BLaER1 (cell line): ENCODE data around the gene DRGX.

Experiments used
- H3K27ac ChIP-seq: shearing (Covaris generic); formaldehyde crosslinking; 2 replicates; pipeline ENCODE4 v1.8.1; 2022
- H3K27me3 ChIP-seq: shearing (Covaris generic); formaldehyde crosslinking; 2 replicates; pipeline ENCODE4 v1.8.1; 2022
- H3K36me3 ChIP-seq: shearing (Covaris generic); formaldehyde crosslinking; 2 replicates; pipeline ENCODE4 v1.8.1; 2022
- H3K4me1 ChIP-seq: shearing (Covaris generic); formaldehyde crosslinking; 2 replicates; pipeline ENCODE4 v1.8.1; 2022
- H3K4me2 ChIP-seq: shearing (Covaris generic); formaldehyde crosslinking; 2 replicates; pipeline ENCODE4 v1.8.1; 2022
- H3K4me3 ChIP-seq: shearing (Covaris generic); formaldehyde crosslinking; 2 replicates; pipeline ENCODE4 v1.8.1; 2022
- H3K9ac ChIP-seq: shearing (Covaris generic); formaldehyde crosslinking; 2 replicates; pipeline ENCODE4 v1.8.1; 2022
- H3K9me3 ChIP-seq: shearing (Covaris generic); formaldehyde crosslinking; 2 replicates; pipeline ENCODE4 v1.8.1; 2022
- H4K20me1 ChIP-seq: shearing (Covaris generic); formaldehyde crosslinking; 2 replicates; pipeline ENCODE4 v1.8.1; 2022
- Cebpa-rat ChIP-seq: shearing (Covaris generic); IDR thresholded peaks from 2 replicates; pipeline ENCODE4 v1.8.1; 2022

Gene DRGX

DNA sequence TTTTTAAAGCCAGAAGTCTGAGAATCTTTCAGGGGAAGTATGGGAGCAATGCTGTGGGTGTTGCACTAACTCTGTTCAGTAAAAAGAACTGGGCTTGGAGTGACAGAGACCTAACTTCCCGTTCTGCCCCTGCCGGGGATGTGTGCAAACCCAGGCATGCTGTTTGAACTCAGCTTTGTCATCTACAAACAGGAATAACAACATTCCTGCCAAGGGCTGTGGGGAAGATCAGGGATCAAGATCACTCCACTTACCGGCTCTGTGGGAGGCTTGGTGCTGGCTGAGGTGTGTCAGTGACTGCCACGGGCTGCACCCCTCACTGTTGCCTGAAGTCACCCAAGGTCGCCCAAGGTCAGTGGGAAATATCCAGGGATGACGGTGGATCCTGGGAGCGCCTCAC lies 23.1 kb upstream of the DRGX start:
- Histone ChIP-seq H3K27ac (no peak overlapping the region), H3K4me1 (no peaks in the 10 kb centered on the region)

DNA sequence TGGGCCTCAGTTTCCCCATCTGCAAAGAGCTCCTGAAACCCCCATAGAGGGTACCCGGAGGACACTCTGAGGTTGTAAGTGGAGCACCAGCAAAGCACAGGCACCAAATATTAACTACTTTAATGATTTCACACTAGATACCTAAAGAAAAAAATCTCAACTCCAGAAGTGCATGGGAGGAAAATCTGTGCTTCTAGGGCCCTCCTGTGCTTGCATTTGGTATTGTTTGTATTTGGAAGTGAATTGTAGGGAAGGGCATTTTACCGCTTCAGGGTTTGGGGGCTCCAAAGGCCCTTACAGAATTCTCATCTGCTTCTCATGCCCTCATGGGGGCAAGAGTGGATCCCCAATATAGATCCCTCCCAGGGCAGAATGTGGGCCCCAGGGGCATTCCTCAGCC lies 22.4 kb upstream of the DRGX start:
- H3K4me1 ChIP-seq, result no peaks in the 10 kb centered on the region
- H3K27ac ChIP-seq, result no peak overlapping the region
- H3K9ac ChIP-seq, result no peak overlapping the region
- no peaks in the 10 kb centered on the region for H3K36me3 ChIP-seq
- H3K4me2 ChIP-seq, result no peak overlapping the region
- TF ChIP-seq Cebpa-rat, result no peak
- no peaks in the 10 kb centered on the region for H3K27me3 ChIP-seq
- no peaks in the 10 kb centered on the region for H3K9me3 ChIP-seq
- H4K20me1 ChIP-seq, result no peaks in the 10 kb centered on the region
- no peak overlapping the region for H3K4me3 ChIP-seq

More for the DNA sequence above, 23.1 kb upstream of the DRGX start:
- Histone ChIP-seq H3K4me2 (no peak overlapping the region), H3K36me3 (no peaks in the 10 kb centered on the region), H3K9me3 (no peaks in the 10 kb centered on the region), H3K9ac (no peak overlapping the region), H4K20me1 (no peaks in the 10 kb centered on the region), H3K27me3 (no peaks in the 10 kb centered on the region), H3K4me3 (no peak overlapping the region)
- TF ChIP-seq Cebpa-rat, result no peak

DNA sequence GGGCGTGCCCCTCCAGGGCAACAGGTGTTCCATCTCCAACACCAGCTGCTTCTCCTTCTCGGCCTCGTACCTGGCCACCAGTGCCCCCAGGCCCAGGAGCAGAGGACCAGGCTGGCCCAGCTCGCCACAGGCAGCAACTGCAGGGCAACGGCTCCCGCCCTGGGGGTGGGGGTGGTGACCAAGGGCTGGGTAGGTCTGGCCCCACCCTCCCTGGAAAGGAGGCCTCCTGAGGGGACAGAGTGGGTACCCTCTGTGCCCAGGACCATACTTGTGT lies 22.1 kb upstream of the DRGX start:
- Histone ChIP-seq H4K20me1 (no peaks in the 10 kb centered on the region), H3K9ac (no peak overlapping the region), H3K4me2 (no peak overlapping the region), H3K27ac (no peak overlapping the region), H3K36me3 (no peaks in the 10 kb centered on the region), H3K9me3 (no peaks in the 10 kb centered on the region), H3K27me3 (no peaks in the 10 kb centered on the region), H3K4me3 (no peak overlapping the region), H3K4me1 (no peaks in the 10 kb centered on the region)
- no peak for TF ChIP-seq Cebpa-rat

DNA sequence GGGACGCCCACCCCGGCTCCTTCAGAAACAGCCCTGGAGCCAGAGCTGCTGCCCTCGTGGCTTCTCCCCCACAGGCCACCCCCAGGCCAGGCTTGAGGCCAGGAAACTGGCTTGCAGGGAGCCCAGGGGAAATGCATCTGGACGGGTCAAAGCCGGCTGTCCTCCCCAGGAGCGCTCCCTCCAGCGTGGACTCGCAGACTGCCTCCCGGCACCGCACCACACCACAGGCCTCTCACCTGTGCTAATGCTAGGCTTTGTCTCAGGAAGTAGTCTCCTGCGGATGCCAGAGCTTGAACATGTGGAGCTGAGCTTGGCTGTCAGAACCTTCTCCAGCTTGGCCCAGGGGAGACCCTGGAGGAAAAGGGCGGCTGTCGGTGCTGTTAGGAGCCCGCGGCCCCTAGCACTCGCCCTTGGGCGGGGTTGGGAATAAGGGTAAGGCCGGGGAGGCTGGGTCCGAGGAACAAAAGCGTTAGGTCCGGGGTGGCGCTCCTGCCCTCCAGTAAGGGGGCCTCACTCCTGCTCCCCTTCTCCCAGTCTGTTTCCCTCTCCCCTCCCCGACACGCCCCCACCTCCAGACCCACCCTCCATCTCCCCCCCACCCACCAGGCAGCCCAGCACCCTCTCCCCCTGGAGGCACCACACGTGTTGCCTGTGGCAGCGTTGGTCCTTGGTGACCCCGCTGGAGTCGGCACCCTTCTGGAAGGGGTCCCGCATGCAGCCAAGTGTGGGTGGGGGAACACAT lies 21.6 kb upstream of the DRGX start:
- TF ChIP-seq Cebpa-rat, result no peak
- no peaks in the 10 kb centered on the region for H3K27me3 ChIP-seq
- no peaks in the 10 kb centered on the region for H3K9me3 ChIP-seq
- H3K4me3 ChIP-seq, result no peak overlapping the region
- no peaks in the 10 kb centered on the region for H4K20me1 ChIP-seq
- no peaks in the 10 kb centered on the region for H3K4me1 ChIP-seq
- H3K36me3 ChIP-seq, result no peaks in the 10 kb centered on the region
- H3K9ac ChIP-seq, result no peak overlapping the region
- H3K4me2 ChIP-seq, result no peak overlapping the region
- H3K27ac ChIP-seq, result no peak overlapping the region

DNA sequence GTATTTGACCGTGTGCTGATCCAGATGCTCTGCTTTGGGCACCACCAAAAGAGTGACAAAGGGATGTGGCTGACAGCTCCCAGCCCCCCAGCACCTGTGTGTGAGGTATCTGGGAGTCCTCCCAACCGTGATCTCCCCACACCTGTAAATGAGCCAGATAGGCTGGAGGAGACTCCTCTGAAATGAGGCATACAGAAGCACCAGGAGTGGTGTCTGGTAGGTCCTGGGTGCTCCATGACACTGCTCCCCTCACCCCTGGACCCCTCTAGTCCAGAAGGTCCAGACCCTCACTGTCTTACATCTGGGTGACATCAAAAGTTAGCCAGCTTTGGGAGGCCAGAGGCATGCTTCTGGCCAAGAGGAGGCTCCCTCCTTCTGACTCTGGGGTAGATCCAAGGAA lies 20.0 kb upstream of the DRGX start:
- Histone ChIP-seq H3K4me2 (no peak overlapping the region), H3K36me3 (no peaks in the 10 kb centered on the region), H4K20me1 (no peaks in the 10 kb centered on the region), H3K4me1 (no peaks in the 10 kb centered on the region), H3K27ac (no peak overlapping the region), H3K4me3 (no peak overlapping the region), H3K27me3 (no peaks in the 10 kb centered on the region), H3K9ac (no peak overlapping the region), H3K9me3 (no peaks in the 10 kb centered on the region)
- TF ChIP-seq Cebpa-rat, result no peak

DNA sequence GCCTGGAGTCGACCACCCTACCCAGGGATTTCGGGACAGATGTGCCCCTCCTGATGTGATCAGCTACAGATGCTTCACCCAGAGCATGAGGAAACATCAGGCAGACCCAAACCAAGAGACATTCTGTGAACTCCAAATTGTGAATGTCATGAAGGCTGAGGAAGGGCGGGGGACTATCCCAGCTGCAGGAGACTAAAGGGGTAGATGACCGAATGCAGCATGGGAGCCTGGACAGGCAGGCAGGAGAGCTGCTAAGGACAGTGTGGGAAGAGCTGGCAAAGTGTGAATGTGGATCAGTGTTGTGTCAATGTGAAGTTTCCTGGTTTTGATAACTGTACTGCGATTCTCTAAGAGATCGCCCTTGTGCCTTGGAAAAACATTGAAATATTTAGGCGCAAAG lies 19.2 kb upstream of the DRGX start:
- no peak for TF ChIP-seq Cebpa-rat
- H3K27ac ChIP-seq, result no peak overlapping the region

DNA sequence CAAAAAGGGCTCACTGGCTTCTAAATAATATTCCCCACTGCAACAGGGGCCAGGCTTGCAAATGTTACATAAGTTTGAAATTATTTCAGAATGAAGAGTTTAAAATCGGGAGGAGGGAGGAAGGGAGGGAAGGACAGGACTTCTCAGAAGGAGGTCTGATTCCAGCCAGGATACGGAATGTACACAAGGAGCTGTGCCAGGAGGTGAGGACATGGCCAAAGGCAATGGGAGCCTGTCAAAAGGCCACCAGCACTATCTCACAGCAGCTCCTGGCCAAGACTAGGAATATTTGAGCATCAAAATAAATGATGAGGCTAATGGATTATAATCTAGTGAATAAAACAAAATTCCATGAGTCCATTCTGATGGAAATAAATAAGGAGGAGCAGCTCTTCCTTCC lies 18.6 kb upstream of the DRGX start:
- Histone ChIP-seq H3K27ac (no peak overlapping the region), H3K4me3 (no peak overlapping the region), H3K27me3 (no peaks in the 10 kb centered on the region), H3K36me3 (no peaks in the 10 kb centered on the region), H3K9ac (no peak overlapping the region), H3K9me3 (no peaks in the 10 kb centered on the region), H3K4me1 (no peaks in the 10 kb centered on the region), H3K4me2 (no peak overlapping the region), H4K20me1 (no peaks in the 10 kb centered on the region)
- TF ChIP-seq Cebpa-rat, result no peak

More for the DNA sequence above, 19.2 kb upstream of the DRGX start:
- Histone ChIP-seq H3K4me1 (no peaks in the 10 kb centered on the region), H4K20me1 (no peaks in the 10 kb centered on the region), H3K27me3 (no peaks in the 10 kb centered on the region), H3K36me3 (no peaks in the 10 kb centered on the region), H3K4me2 (no peak overlapping the region), H3K9me3 (no peaks in the 10 kb centered on the region), H3K9ac (no peak overlapping the region), H3K4me3 (no peak overlapping the region)

DNA sequence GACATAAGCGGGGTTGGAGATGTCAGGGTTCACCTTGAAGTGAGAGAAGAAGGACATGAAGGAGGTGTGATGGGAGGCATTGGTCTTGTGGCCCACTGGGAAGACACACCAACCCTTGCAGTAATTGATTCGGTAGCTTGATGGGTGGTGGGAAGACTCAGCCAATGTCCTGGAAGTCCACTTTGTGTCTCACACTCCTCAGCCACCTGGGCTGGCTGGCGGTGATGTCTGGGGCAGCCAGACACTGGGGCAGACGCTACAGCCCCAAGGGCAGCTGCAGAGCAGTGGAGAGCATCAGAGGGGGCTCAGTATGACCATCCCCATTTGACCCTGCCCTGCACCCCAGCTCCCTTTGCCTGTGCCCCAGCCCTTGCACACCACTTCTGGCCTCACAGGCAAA lies 16.7 kb upstream of the DRGX start:
- no peak overlapping the region for H3K4me2 ChIP-seq
- no peak overlapping the region for H3K4me3 ChIP-seq
- TF ChIP-seq Cebpa-rat, result no peak
- no peaks in the 10 kb centered on the region for H3K9me3 ChIP-seq
- H3K27ac ChIP-seq, result no peak overlapping the region
- no peaks in the 10 kb centered on the region for H3K36me3 ChIP-seq
- no peaks in the 10 kb centered on the region for H4K20me1 ChIP-seq
- no peaks in the 10 kb centered on the region for H3K4me1 ChIP-seq
- no peaks in the 10 kb centered on the region for H3K27me3 ChIP-seq
- H3K9ac ChIP-seq, result no peak overlapping the region

DNA sequence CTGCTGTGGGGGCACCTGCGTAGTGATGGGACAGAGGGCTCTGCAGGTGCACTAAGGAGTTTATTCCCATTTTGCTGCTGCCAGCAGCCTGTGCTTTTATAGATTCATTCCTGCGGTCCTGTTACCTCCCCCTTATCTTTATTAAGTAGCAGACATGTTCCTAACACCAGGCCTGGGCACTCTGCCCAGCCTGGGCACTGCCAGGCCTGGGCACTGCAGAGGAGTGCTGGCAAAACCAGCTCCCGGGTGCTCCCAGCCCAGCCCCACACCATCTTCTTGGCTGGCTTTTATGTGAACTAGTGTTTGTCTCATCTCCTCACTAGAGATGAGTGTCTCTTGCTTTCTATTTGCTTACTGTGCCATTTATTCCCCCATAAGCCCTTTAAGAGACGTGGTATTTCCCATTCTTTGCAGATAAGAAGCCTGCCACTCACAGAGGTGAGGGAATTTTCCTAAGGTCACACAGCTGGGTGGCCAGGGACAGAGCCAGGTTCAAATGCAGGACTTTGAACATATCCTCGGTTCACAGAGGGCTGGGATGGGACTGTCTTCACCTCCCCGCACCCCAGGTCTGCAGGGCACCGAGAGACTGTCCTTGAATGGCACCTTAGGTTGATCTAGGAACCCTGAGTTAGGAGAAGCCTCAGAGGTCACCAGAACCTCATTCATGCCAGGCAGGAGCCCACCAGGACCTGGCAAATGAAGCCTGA lies 14.6 kb upstream of the DRGX start:
- Histone ChIP-seq H3K27ac (no peak overlapping the region), H3K9me3 (no peaks in the 10 kb centered on the region), H3K4me2 (no peak overlapping the region), H3K4me1 (no peaks in the 10 kb centered on the region), H3K36me3 (no peaks in the 10 kb centered on the region), H3K9ac (no peak overlapping the region), H3K27me3 (no peaks in the 10 kb centered on the region), H3K4me3 (no peak overlapping the region), H4K20me1 (no peaks in the 10 kb centered on the region)
- no peak for TF ChIP-seq Cebpa-rat

DNA sequence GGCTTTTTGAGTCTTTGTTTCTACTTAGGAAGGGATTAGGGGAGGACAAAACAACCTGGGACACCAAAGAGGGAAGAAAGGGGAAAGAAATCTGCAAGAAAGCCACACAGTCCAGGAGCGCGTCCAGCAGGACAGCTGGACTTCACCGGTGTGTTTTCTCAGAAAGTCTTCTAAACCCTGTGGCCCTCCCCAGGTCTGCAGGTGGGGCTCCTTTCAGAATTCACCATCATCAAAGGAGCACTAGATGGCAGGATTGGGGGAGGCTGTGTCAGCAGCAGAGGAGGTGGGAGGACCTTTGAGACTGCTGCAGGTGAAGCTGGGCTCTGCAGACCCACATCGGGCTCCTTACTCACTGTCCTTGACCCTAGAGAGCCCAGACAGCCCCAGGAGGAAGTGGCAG lies 13.9 kb upstream of the DRGX start:
- Histone ChIP-seq H3K36me3 (no peaks in the 10 kb centered on the region), H3K4me1 (no peaks in the 10 kb centered on the region), H3K4me2 (no peak overlapping the region), H3K27ac (no peak overlapping the region), H3K27me3 (no peaks in the 10 kb centered on the region), H3K4me3 (no peak overlapping the region), H4K20me1 (no peaks in the 10 kb centered on the region), H3K9ac (no peak overlapping the region), H3K9me3 (no peaks in the 10 kb centered on the region)
- TF ChIP-seq Cebpa-rat, result no peak
